Esophagus muscularis mucosa (tissue), 3 donors: ENCODE results near the gene CHRNA7.

Experiments
- POLR2A ChIP-seq: fragments of 450-650 bp; IDR thresholded peaks from one replicate; pipeline ENCODE4 v1.6.1; 2017; ENCODE audit warnings: antibody characterized with exemption, moderate library complexity, mild to moderate bottlenecking, low read depth
- POLR2AphosphoS5 ChIP-seq, 2 donors: sonication (generic); formaldehyde crosslinking; IDR thresholded peaks; one replicate each; pipeline ENCODE4 v1.6.1; 2017; ENCODE audit warnings: antibody characterized with exemption in 2 of 2
- TF ChIP-seq, protein P1 (sequence below), 3 experiments: fragments of 200-600 bp in 2 of 3; fragments of 450-650 bp in 1 of 3; sonication (generic) in 2 of 3; IDR thresholded peaks; one replicate each; pipeline ENCODE4 v1.5.1; 2017 to 2019; ENCODE audit warnings: antibody characterized with exemption in 3 of 3, mild to moderate bottlenecking in 2 of 3, moderate library complexity in 1 of 3

DNA sequence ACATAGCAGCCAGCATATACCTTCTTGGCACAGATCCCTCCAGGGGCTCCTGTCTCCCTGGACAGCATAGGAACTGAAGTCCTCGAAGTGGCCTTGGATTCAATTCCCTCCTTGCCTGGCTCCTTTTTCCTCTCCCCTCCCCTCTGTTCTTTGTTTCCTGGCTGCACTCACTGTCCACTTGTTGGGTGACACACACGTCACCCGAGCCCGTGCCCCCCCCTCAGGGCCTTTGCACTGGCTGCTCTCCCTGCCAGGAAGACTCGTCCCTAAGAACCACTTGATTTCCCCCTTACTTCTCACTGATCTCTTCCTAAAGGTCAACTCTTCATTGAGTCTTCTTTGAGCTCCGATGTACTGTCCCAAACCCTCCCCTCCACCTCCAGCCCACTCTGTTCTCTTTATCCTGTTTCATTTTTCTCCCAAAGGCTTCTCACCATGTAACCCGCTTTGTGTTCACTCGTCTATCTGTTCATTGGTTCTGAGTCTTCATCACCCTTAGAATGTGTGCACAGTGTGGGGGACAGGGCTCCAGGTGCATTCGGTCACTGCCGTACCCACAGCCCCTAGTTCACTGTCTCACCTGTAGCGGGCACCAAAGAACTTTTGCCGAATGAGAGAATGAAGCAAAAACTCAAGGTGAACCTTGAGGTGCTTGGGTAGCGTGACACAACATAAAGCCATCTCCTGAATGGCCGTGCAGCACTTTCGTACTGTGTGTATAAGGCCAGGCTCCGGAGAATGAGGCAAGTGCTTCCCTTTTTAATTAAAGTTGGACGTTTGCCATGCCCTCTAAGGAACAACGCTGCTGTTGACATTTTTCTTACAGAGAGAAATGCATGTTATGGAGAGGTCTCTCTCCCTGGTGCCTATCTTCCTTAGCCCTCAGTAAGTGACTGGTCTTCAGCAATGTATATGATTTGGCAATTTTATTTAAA is 74.0 kb downstream of the CHRNA7 start:
- no peak for TF ChIP-seq POLR2AphosphoS5 (IDR thresholded peaks at IDR 0.05)
- TF ChIP-seq POLR2A, result no peak
- TF ChIP-seq, protein P1, sequence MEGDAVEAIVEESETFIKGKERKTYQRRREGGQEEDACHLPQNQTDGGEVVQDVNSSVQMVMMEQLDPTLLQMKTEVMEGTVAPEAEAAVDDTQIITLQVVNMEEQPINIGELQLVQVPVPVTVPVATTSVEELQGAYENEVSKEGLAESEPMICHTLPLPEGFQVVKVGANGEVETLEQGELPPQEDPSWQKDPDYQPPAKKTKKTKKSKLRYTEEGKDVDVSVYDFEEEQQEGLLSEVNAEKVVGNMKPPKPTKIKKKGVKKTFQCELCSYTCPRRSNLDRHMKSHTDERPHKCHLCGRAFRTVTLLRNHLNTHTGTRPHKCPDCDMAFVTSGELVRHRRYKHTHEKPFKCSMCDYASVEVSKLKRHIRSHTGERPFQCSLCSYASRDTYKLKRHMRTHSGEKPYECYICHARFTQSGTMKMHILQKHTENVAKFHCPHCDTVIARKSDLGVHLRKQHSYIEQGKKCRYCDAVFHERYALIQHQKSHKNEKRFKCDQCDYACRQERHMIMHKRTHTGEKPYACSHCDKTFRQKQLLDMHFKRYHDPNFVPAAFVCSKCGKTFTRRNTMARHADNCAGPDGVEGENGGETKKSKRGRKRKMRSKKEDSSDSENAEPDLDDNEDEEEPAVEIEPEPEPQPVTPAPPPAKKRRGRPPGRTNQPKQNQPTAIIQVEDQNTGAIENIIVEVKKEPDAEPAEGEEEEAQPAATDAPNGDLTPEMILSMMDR (IDR thresholded peaks at IDR 0.05), result no peak
